Sigmoid colon (tissue), 7 donors: Measurements from ENCODE around the gene TAF8. TPM values are rescaled to one million over a fixed set of nuclear protein-coding genes. Genes with fewer than 3 reads are reported as not detected.
A peak's percentile ranks its signal among the peaks of the same experiment; 100 is the strongest.

Source experiments
- DNase-seq: peaks from one replicate; pipeline ENCODE4 v3.0.0-alpha.2; 2019
- H3K27ac ChIP-seq, 4 donors: fragments of 200-600 bp; sonication (generic); one replicate each; pipeline ENCODE4 v1.5.1; 2016 to 2019; ENCODE audit warnings: mild to moderate bottlenecking in 1 of 4
- H3K27me3 ChIP-seq, 3 donors: fragments of 200-600 bp; sonication (generic); one replicate each; pipeline ENCODE4 v1.5.1; 2019; ENCODE audit warnings: mild to moderate bottlenecking in 1 of 3
- H3K36me3 ChIP-seq, 4 donors: fragments of 200-600 bp; sonication (generic); one replicate each; pipeline ENCODE4 v1.5.1; 2016 to 2019
- H3K4me1 ChIP-seq, 4 donors: fragments of 200-600 bp; sonication (generic); one replicate each; pipeline ENCODE4 v1.5.1; 2017 to 2019
- H3K4me3 ChIP-seq, 4 donors: fragments of 200-600 bp; sonication (generic); one replicate each; pipeline ENCODE4 v1.5.1; 2017 to 2019; ENCODE audit warnings: mild to moderate bottlenecking in 2 of 4, moderate library complexity in 1 of 4
- H3K9me3 ChIP-seq, 4 donors: fragments of 200-600 bp in 3 of 4; sonication (generic) in 3 of 4; one replicate each; pipeline versions ENCODE4 v1.5.1 to v1.6.1; 2013 to 2019
- CTCF ChIP-seq, 4 experiments: fragments of 450-650 bp in 3 of 4; fragments of 200-600 bp in 1 of 4; IDR thresholded peaks; one replicate each; pipeline ENCODE4 v1.5.1; 2016 to 2019; ENCODE audit warnings: antibody characterized with exemption in 4 of 4, mild to moderate bottlenecking in 3 of 4, moderate library complexity in 2 of 4
- EP300 ChIP-seq, 4 donors: sonication (generic); formaldehyde crosslinking; IDR thresholded peaks; one replicate each; pipeline ENCODE4 v1.6.1; 2017; ENCODE audit warnings: antibody characterized with exemption in 4 of 4
- POLR2A ChIP-seq, 2 donors: fragments of 450-650 bp; IDR thresholded peaks; one replicate each; pipeline ENCODE4 v1.6.1; 2016; ENCODE audit warnings: antibody characterized with exemption in 2 of 2, mild to moderate bottlenecking in 2 of 2, moderate library complexity in 2 of 2
- POLR2AphosphoS5 ChIP-seq, 4 donors: sonication (generic); formaldehyde crosslinking; IDR thresholded peaks; one replicate each; pipeline ENCODE4 v1.6.1; 2017; ENCODE audit warnings: antibody characterized with exemption in 4 of 4
- WGBS, 2 donors: extraction: QIAGEN DNeasy Blood & Tissue Kit; methylation state at CpG; one replicate each; pipeline ENCODE4 v1.1.7; 2013; 5-methylcytosine and 5-hydroxymethylcytosine counted together
- intact Hi-C: fragments of 100-400 bp; cut with DNase I; formaldehyde crosslinking; loops from one replicate; pipeline ENCODE4 v1.15.1; 2023
- polyA plus RNA-seq, 3 donors: library from polyadenylated mRNA; stranded (reverse); fragments of 200-250 nt; gene quantifications; one replicate each; pipeline ENCODE4 v1.2.3, GENCODE V29; 2013
- total RNA-seq, 4 donors: library from RNA; depleted of rRNA; stranded (reverse); fragments of >200 nt; gene quantifications; one replicate each; pipeline ENCODE4 v1.1.0, GENCODE V29; 2016
- donor health status: healthy with polysubstance abuse.
- donor health status: Bipolar disorder and iron deficiency.
- donor health status: healthy.

TAF8 gene
- total and polyA plus RNA-seq, 7 donors: 4.9 to 30.7 (median 20.3) TPM

GRCh38 chr6:42043787-42044475 lies 6.4 kb upstream of the TAF8 start:
- H3K9me3 ChIP-seq: no peaks in the 10 kb centered on the region
- H3K27me3 ChIP-seq: no peaks in the 10 kb centered on the region
- TF ChIP-seq POLR2AphosphoS5 (IDR thresholded peaks at IDR 0.05): peak in 3 of 4 donors; percentile 31 to 51 (median 44)
- peak; percentile 93 to 99 (median 96) for TF ChIP-seq CTCF (IDR thresholded peaks at IDR 0.05)
- no peak for TF ChIP-seq POLR2A (IDR thresholded peaks at IDR 0.05)
- no peak for TF ChIP-seq EP300 (IDR thresholded peaks at IDR 0.05)
- 39 to 47% methylated on average over 21 of the region's 21 CpGs for WGBS, 2 donors
- H3K36me3 ChIP-seq: no peaks in the 10 kb centered on the region
- peak overlapping the region in 2 of 4 donors; percentile 7 to 20 for H3K4me3 ChIP-seq
- peak overlapping the region; percentile 79 to 96 (median 93) for H3K27ac ChIP-seq
- intact Hi-C loops: loop anchor here (1.0 to 2.0 kb wide), 5 partner anchors 103 to 257 kb away; partner anchors contain the start of genes BYSL, CCND3, MED20 and TOMM6
- H3K4me1 ChIP-seq: peaks cover 0 to 85% (median 83%) of the 10 kb centered on the region in 4 donors
- peak; percentile 92 for DNase-seq

- peak; percentile 98 for DNase-seq
- TF ChIP-seq CTCF (IDR thresholded peaks at IDR 0.05) (no peak), POLR2AphosphoS5 (IDR thresholded peaks at IDR 0.05) (peak; percentile 63 to 87 (median 82)), POLR2A (IDR thresholded peaks at IDR 0.05) (peak in 1 of 2 donors; percentile 31), EP300 (IDR thresholded peaks at IDR 0.05) (peak in 2 of 4 donors; percentile 76 to 80)
- 2 to 4% methylated on average over 14 of the region's 14 CpGs for WGBS, 2 donors
- Histone ChIP-seq H3K27me3 (no peaks in the 10 kb centered on the region), H3K9me3 (no peaks in the 10 kb centered on the region), H3K27ac (peak overlapping the region; percentile 79 to 96 (median 93)), H3K4me3 (peak overlapping the region; percentile 8 to 78 (median 42)), H3K4me1 (peaks cover 0 to 89% (median 85%) of the 10 kb centered on the region in 4 donors), H3K36me3 (no peaks in the 10 kb centered on the region)
- intact Hi-C loops: loop anchor here (2.0 to 5.0 kb wide), 5 partner anchors 105 to 1127 kb away; partner anchors contain the start of genes BYSL, CCND3, MED20 and SRF
Observed at GRCh38 chr6:42045538-42046460, 4.5 kb upstream of the TAF8 start.

DNA sequence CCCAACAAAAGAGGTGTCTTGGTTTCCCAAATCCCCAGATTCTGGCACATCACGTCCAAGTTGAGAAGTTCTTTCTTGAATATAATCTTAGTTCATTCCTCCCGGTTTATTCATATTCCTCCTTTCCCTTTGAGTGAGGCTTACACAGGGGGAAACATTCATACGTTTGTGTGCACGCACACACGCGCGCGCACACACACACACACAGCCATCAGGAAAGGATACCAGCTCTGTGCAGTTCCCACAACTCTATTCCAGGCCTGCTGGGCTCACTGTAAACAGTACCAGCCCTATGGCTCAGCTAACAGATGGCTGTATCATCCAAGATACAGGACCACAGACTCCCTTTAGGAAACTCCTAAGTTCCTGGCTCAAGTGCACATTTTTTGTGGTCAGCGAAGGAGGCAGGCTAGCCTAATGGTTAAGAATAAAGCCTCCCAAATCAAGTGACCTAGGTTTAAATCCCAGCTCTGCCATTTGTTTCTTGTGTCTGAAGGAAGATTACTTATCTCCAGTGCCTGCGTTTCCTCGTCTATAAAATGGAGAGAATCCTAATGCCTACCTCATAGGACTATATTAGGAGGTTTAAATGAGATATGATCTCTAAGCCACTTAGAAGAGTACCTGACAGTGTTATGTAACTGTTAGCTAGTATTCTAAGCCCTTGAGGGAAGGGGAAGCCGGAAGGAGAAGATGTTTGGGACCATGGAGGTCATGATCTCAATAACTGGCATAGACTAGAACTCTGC lies 3.7 kb upstream of the TAF8 start:
- 63% methylated on average over 12 of the region's 12 CpGs for WGBS, 2 donors
- H3K4me1 ChIP-seq: peaks cover 0 to 89% (median 84%) of the 10 kb centered on the region in 4 donors
- intact Hi-C loops: loop anchor here (5.0 kb wide), 1 partner anchor 1126 kb away; the partner anchor contains the start of gene SRF
- TF ChIP-seq CTCF (IDR thresholded peaks at IDR 0.05) (no peak), POLR2AphosphoS5 (IDR thresholded peaks at IDR 0.05) (no peak), POLR2A (IDR thresholded peaks at IDR 0.05) (no peak), EP300 (IDR thresholded peaks at IDR 0.05) (no peak)
- DNase-seq: peak; percentile 61
- no peaks in the 10 kb centered on the region for H3K27me3 ChIP-seq
- H3K9me3 ChIP-seq: no peaks in the 10 kb centered on the region
- peaks cover 0 to under 1% (median 0%) of the 10 kb centered on the region in 4 donors for H3K36me3 ChIP-seq
- peak overlapping the region; percentile 65 to 89 (median 74) for H3K4me3 ChIP-seq
- peak overlapping the region; percentile 79 to 96 (median 93) for H3K27ac ChIP-seq

GRCh38 chr6:42047213-42047590 lies 3.1 kb upstream of the TAF8 start:
- Histone ChIP-seq H3K27me3 (no peaks in the 10 kb centered on the region), H3K36me3 (peaks cover 0 to 6% (median 1%) of the 10 kb centered on the region in 4 donors), H3K4me1 (peaks cover 0 to 89% (median 84%) of the 10 kb centered on the region in 4 donors), H3K9me3 (no peaks in the 10 kb centered on the region), H3K27ac (peak overlapping the region; percentile 79 to 96 (median 93)), H3K4me3 (peak overlapping the region; percentile 65 to 89 (median 74))
- TF ChIP-seq POLR2A (IDR thresholded peaks at IDR 0.05) (no peak), POLR2AphosphoS5 (IDR thresholded peaks at IDR 0.05) (no peak), EP300 (IDR thresholded peaks at IDR 0.05) (no peak), CTCF (IDR thresholded peaks at IDR 0.05) (no peak)
- 49 to 66% methylated on average over 4 of the region's 4 CpGs for WGBS, 2 donors
- intact Hi-C loops: loop anchor here (5.0 kb wide), 1 partner anchor 1125 kb away; the partner anchor contains the start of gene SRF
- peak; percentile 62 for DNase-seq
